GM19455 (cell line): ENCODE results near the gene PGAP1.

ENCODE experiments used
- ATAC-seq: cut with Tn5 transposase; IDR thresholded peaks from one replicate; pipeline ENCODE4 v1.9.1; 2021; ENCODE audit not compliant: unreplicated experiment

PGAP1 gene

GRCh38 chr2:196808083-196808665 is 118.3 kb downstream of the PGAP1 start:
- no peak for ATAC-seq

GRCh38 chr2:196804381-196804780 is 122.1 kb downstream of the PGAP1 start:
- no peak for ATAC-seq

DNA sequence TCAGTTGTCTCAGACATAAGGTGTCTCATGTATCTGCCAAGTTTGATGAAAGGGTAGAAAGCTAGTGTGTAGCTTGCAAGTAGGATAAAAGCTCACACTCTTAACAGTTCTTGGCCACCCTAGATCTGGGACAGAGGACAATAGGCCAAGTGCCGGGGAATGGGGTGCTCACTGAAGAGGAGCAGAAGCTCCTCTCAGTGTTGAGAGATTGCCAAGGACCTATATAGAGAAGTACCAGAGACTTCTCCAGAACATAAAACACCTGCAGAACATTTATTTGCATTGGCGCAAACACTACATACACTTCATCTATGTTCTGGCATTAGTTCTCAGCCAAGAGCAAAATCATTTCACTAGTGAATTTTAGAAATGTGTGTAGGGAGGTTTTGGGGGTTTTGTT is 124.1 kb downstream of the PGAP1 start:
- no peak for ATAC-seq

- no peak for ATAC-seq
Observed at GRCh38 chr2:196801674-196802261, 124.7 kb downstream of the PGAP1 start.

GRCh38 chr2:196798980-196799379 is 127.5 kb downstream of the PGAP1 start:
- ATAC-seq, result no peak

DNA sequence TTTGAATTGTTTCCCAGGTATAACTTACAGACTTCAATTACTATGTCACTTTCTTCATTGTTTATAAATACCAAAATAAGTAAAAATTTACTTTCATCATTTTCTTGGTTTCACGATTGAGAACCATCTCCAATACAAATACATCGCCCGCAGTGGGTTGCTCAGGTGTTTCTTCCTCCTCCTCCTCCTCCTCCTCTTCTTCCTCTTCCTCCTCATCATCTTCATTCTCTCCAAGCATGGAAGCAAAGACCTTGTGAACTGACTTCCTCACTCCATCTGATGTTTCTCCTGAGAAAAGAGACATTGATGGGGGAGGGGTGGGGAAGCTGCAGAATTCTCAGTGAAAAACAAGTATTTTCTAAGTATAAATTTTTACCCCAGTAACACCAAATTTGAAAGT is 133.6 kb downstream of the PGAP1 start:
- ATAC-seq, result no peak

DNA sequence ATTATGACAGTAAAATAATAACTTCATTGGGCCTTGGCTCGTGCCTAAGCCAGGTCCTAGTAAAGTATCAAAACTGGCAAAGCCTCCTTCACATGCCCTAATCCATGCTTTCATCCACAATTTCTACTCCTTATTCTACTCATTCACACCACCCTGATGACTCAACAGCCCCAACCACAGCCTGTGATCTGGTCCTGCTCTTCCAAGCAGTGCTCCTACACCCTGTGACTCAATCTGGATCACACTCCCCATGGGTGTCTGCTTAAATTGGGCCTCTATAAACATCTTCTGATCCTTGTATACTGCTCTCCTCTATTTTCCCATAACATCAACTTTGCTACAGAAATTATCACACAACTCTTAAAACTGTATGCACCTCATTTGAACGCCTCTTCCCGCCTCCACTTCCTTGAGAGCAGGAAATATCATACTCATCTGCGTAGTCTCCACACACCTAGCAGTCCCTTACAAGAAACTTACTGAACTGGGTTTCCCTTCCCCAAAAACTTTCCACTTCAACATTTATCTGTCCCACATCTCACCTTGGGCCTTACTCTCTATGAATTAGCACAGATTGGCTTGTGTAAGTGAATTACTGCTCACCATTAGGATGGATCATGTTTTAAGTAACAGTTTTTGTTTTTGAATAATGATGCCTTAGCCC is 142.9 kb downstream of the PGAP1 start:
- ATAC-seq, result no peak
